K562 (cell line): ENCODE results near the gene GADL1.

Experiments used
- FOXM1 ChIP-seq, 2 experiments: fragments of 450-650 bp in 1 of 2; sonication (generic) in 1 of 2; formaldehyde crosslinking in 1 of 2; IDR thresholded peaks; 2 replicates each; pipeline versions ENCODE4 v1.6.1 to v1.9.0; 2017 to 2022; ENCODE audit warnings: low read depth in 2 of 2, mild to moderate bottlenecking in 2 of 2, missing genetic modification reagents in 1 of 2, moderate library complexity in 1 of 2
- HNRNPL ChIP-seq: fragments of 200-400 bp; formaldehyde crosslinking; IDR thresholded peaks from 2 replicates; pipeline ENCODE4 v1.6.1; 2017; ENCODE audit warnings: low read depth, mild to moderate bottlenecking, low read length
- KLF16 ChIP-seq: IDR thresholded peaks from 2 replicates; pipeline ENCODE4 v1.6.1; 2016; ENCODE audit warnings: antibody characterized with exemption
- YY1 ChIP-seq, 3 experiments: IDR thresholded peaks; 2 replicates each; pipeline ENCODE4 v1.6.1; 2011; ENCODE audit warnings: low read length in 2 of 3, mild to moderate bottlenecking in 2 of 3, moderate library complexity in 2 of 3, borderline replicate concordance in 1 of 3, control low read depth in 1 of 3, low read depth in 1 of 3; ENCODE audit not compliant: insufficient read depth in 3 of 3, insufficient replicate concordance in 2 of 3, control insufficient read depth in 1 of 3, insufficient read length in 1 of 3; ENCODE audit errors: extremely low read depth in 1 of 3
- ZNF274 ChIP-seq: IDR thresholded peaks from 2 replicates; pipeline ENCODE4 v1.6.1; 2011; ENCODE audit warnings: low read depth, mild to moderate bottlenecking, low read length, moderate library complexity, borderline replicate concordance
- TF ChIP-seq, protein P1 (sequence below): fragments of 450-650 bp; formaldehyde crosslinking; IDR thresholded peaks from 2 replicates; pipeline ENCODE4 v1.4.0; 2020; ENCODE audit warnings: mild to moderate bottlenecking, moderate library complexity
- TF ChIP-seq, protein P2 (sequence below): sonication (generic); formaldehyde crosslinking; IDR thresholded peaks from 2 replicates; pipeline ENCODE4 v1.8.0; 2022; ENCODE audit warnings: missing genetic modification reagents, mild to moderate bottlenecking, borderline replicate concordance
- TF ChIP-seq, protein P3 (sequence below): fragments of 250-450 bp; sonication (Bioruptor Pico); IDR thresholded peaks from 2 replicates; pipeline ENCODE4 v1.8.0; 2022; ENCODE audit warnings: inconsistent platforms, mild to moderate bottlenecking, moderate library complexity, borderline replicate concordance
- TF ChIP-seq, protein P4 (sequence below): sonication (generic); formaldehyde crosslinking; IDR thresholded peaks from 2 replicates; pipeline ENCODE4 v1.8.1; 2023; ENCODE audit warnings: mild to moderate bottlenecking, missing genetic modification reagents, moderate library complexity

DNA sequence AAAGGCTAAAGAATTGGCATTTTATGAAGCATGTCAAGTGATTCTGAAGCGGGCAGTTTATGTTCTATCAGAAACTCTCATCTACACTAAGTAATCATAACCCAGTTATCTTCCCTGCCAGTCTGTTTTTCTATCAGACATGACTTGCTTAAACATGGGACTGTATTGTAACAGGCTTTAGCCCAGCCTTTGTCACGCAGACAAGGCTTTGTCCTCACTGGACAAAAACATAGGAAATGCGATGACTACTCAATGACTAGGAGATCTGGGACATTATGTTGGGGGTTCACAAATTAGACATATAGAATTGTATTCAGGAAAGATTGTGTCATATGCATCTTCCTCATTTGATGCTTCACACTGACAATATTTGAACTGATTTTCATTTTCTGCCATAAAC, 115.5 kb downstream of the GADL1 start:
- no peak for TF ChIP-seq ZNF274
- TF ChIP-seq, protein P1, sequence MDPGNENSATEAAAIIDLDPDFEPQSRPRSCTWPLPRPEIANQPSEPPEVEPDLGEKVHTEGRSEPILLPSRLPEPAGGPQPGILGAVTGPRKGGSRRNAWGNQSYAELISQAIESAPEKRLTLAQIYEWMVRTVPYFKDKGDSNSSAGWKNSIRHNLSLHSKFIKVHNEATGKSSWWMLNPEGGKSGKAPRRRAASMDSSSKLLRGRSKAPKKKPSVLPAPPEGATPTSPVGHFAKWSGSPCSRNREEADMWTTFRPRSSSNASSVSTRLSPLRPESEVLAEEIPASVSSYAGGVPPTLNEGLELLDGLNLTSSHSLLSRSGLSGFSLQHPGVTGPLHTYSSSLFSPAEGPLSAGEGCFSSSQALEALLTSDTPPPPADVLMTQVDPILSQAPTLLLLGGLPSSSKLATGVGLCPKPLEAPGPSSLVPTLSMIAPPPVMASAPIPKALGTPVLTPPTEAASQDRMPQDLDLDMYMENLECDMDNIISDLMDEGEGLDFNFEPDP (CRISPR knock-in tag), result no peak
- TF ChIP-seq, protein P2, sequence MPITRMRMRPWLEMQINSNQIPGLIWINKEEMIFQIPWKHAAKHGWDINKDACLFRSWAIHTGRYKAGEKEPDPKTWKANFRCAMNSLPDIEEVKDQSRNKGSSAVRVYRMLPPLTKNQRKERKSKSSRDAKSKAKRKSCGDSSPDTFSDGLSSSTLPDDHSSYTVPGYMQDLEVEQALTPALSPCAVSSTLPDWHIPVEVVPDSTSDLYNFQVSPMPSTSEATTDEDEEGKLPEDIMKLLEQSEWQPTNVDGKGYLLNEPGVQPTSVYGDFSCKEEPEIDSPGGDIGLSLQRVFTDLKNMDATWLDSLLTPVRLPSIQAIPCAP, result no peak
- TF ChIP-seq YY1 (IDR thresholded peaks at IDR 0.05; ENCODE audit: borderline replicate concordance in 1 of 3, control insufficient read depth in 1 of 3, extremely low read depth in 1 of 3, insufficient read depth in 3 of 3, insufficient read length in 1 of 3, insufficient replicate concordance in 2 of 3, low read depth in 1 of 3, low read length in 2 of 3), result no peak
- TF ChIP-seq, protein P3, sequence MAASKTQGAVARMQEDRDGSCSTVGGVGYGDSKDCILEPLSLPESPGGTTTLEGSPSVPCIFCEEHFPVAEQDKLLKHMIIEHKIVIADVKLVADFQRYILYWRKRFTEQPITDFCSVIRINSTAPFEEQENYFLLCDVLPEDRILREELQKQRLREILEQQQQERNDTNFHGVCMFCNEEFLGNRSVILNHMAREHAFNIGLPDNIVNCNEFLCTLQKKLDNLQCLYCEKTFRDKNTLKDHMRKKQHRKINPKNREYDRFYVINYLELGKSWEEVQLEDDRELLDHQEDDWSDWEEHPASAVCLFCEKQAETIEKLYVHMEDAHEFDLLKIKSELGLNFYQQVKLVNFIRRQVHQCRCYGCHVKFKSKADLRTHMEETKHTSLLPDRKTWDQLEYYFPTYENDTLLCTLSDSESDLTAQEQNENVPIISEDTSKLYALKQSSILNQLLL (CRISPR knock-in tag), result no peak
- no peak for TF ChIP-seq HNRNPL
- TF ChIP-seq KLF16, result no peak
- no peak for TF ChIP-seq FOXM1 (IDR thresholded peaks at IDR 0.05; ENCODE audit: low read depth)
- TF ChIP-seq FOXM1 (CRISPR knock-in tag; IDR thresholded peaks at IDR 0.05; ENCODE audit: low read depth), result no peak
- TF ChIP-seq, protein P4, sequence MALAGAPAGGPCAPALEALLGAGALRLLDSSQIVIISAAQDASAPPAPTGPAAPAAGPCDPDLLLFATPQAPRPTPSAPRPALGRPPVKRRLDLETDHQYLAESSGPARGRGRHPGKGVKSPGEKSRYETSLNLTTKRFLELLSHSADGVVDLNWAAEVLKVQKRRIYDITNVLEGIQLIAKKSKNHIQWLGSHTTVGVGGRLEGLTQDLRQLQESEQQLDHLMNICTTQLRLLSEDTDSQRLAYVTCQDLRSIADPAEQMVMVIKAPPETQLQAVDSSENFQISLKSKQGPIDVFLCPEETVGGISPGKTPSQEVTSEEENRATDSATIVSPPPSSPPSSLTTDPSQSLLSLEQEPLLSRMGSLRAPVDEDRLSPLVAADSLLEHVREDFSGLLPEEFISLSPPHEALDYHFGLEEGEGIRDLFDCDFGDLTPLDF, result no peak
